Neural cell (in vitro differentiated cells): Measurements from ENCODE around the gene MS4A14.

ENCODE experiments used
- EP300 ChIP-seq: fragments of 450-650 bp; conservative IDR thresholded peaks from 2 replicates; pipeline ENCODE4 v1.6.1; 2014; ENCODE audit warnings: antibody characterized with exemption, mild to moderate bottlenecking, moderate library complexity; ENCODE audit not compliant: poor library complexity, severe bottlenecking
- EZH2 ChIP-seq: fragments of 200-600, 300-800 bp; shearing (Covaris generic), sonication (generic); IDR thresholded peaks from 2 replicates; pipeline ENCODE4 v1.6.1; 2014; ENCODE audit warnings: antibody characterized with exemption, low read length, borderline replicate concordance, mild to moderate bottlenecking; ENCODE audit not compliant: insufficient read depth, poor library complexity, severe bottlenecking
- MXI1 ChIP-seq: fragments of 450-650 bp; conservative IDR thresholded peaks from 2 replicates; pipeline ENCODE4 v1.6.1; 2014; ENCODE audit warnings: antibody characterized with exemption, mild to moderate bottlenecking; ENCODE audit not compliant: poor library complexity, severe bottlenecking
- POLR2AphosphoS5 ChIP-seq: IDR thresholded peaks from 2 replicates; pipeline ENCODE4 v1.6.1; 2012
- RAD21 ChIP-seq: fragments of 450-650 bp; conservative IDR thresholded peaks from 2 replicates; pipeline ENCODE4 v1.6.1; 2014; ENCODE audit warnings: antibody characterized with exemption, mild to moderate bottlenecking, moderate library complexity
- SMC3 ChIP-seq: fragments of 450-650 bp; conservative IDR thresholded peaks from 2 replicates; pipeline ENCODE4 v1.6.1; 2014; ENCODE audit warnings: antibody characterized with exemption, mild to moderate bottlenecking, moderate library complexity; ENCODE audit not compliant: poor library complexity
- TAF1 ChIP-seq: IDR thresholded peaks from 2 replicates; pipeline ENCODE4 v1.6.1; 2012; ENCODE audit warnings: low read depth
- TF ChIP-seq, protein P1 (sequence below): fragments of 450-650 bp; IDR thresholded peaks from 2 replicates; pipeline ENCODE4 v1.5.1; 2014; ENCODE audit warnings: antibody characterized with exemption, mild to moderate bottlenecking, moderate library complexity; ENCODE audit not compliant: poor library complexity, severe bottlenecking

DNA sequence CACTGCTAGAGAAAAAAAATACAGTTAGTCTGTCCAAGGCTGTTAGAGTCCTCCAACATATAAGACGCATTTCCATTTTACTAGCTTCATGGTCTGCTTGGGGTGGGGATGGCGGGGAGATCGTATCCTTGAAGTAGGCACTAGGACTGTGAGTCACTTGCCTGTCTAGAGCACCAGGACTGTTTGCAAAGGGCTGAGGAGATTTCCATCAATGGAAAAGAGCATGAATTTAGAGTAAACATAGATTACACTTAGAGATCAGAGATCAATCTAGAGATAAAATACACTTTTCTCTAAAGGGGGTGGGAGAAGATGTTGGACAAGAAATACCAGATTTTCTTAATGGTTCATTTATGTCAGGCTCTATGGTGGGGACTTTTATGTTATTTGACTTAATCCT lies 19.7 kb upstream of the MS4A14 start:
- TF ChIP-seq, protein P1, sequence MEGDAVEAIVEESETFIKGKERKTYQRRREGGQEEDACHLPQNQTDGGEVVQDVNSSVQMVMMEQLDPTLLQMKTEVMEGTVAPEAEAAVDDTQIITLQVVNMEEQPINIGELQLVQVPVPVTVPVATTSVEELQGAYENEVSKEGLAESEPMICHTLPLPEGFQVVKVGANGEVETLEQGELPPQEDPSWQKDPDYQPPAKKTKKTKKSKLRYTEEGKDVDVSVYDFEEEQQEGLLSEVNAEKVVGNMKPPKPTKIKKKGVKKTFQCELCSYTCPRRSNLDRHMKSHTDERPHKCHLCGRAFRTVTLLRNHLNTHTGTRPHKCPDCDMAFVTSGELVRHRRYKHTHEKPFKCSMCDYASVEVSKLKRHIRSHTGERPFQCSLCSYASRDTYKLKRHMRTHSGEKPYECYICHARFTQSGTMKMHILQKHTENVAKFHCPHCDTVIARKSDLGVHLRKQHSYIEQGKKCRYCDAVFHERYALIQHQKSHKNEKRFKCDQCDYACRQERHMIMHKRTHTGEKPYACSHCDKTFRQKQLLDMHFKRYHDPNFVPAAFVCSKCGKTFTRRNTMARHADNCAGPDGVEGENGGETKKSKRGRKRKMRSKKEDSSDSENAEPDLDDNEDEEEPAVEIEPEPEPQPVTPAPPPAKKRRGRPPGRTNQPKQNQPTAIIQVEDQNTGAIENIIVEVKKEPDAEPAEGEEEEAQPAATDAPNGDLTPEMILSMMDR: no peak
- TF ChIP-seq TAF1: no peak
- no peak for TF ChIP-seq POLR2AphosphoS5
- no peak for TF ChIP-seq MXI1
- TF ChIP-seq SMC3: no peak
- TF ChIP-seq EZH2: no peak
- TF ChIP-seq RAD21: no peak
- no peak for TF ChIP-seq EP300
